Right lung (tissue), 10 donors: ENCODE measurements around the gene ALPL. TPM values are rescaled to one million over a fixed set of nuclear protein-coding genes. Genes with fewer than 3 reads are reported as not detected.
"Not testable (repeated sequence)": the region's sequence is repeated elsewhere in the genome, so short reads cannot be mapped to it uniquely, and the experiment has no call there.

ENCODE experiments used
- DNase-seq, 2 donors: peaks; one replicate each; pipeline ENCODE4 v3.0.0-alpha.2; 2013
- long read RNA-seq, 8 donors: transcript quantifications; one replicate each; lab custom pipeline, GENCODE V29; 2026
- polyA plus RNA-seq, 5 donors: library from polyadenylated mRNA; unstranded; fragments of 120-200 nt; gene quantifications; one replicate each; pipeline versions ENCODE4 v1.2.1 to v1.2.3, GENCODE V29; 2013; ENCODE audit warnings: inconsistent platforms in 1 of 5, low replicate concordance in 1 of 5; ENCODE audit not compliant: insufficient read length in 5 of 5, insufficient read depth in 1 of 5

Gene ALPL
- 1 to 10 TPM; 1.0 to 2.2 (median 1.7) TPM for polyA plus RNA-seq
- long read RNA-seq, donor 1, partial matches to known transcripts: 0 of 3 reads
- long read RNA-seq, donor 1, other reads (novel, unspliced or antisense): 0 of 3 reads
- long read RNA-seq, donor 2, partial matches to known transcripts: 0 of 2 reads
- long read RNA-seq, donor 2, other reads (novel, unspliced or antisense): 0 of 2 reads
- long read RNA-seq, donor 3: 0 reads
- long read RNA-seq, donor 4: 0 reads
- long read RNA-seq, donor 5: 0 reads
- long read RNA-seq, donor 6: 0 reads
- long read RNA-seq, donor 7: 0 reads
- long read RNA-seq, donor 8, partial matches to known transcripts: 0 of 1 reads
- long read RNA-seq, donor 8, other reads (novel, unspliced or antisense): 0 of 1 reads

- DNase-seq: no peak
These were observed at the start of gene ALPL for GRCh38 chr1:21509351-21510112. TSS of gene ALPL (plus strand) at chr1:21509423. CDS start at chr1:21554082, 44,659 bp downstream.

DNA sequence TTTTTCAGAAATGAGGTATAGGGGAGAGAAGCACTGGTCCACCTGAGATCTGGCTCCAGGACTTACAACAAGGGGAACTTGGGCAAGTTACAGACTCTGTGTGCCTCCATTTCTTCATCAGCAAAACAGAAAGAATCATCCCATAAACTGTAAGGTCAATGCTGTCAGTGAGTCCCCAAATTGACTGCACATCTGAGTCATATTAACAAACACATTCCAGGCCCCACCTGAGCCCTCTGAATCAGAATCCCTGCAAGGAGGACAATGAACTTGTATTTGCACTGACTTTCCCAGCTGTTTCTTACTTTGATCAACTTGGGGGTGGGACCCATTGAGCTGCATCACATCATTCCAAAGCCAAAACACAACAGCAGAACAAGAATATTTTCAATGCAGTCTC is 44.1 kb upstream of the ALPL start:
- DNase-seq: not testable (repeated sequence)

DNA sequence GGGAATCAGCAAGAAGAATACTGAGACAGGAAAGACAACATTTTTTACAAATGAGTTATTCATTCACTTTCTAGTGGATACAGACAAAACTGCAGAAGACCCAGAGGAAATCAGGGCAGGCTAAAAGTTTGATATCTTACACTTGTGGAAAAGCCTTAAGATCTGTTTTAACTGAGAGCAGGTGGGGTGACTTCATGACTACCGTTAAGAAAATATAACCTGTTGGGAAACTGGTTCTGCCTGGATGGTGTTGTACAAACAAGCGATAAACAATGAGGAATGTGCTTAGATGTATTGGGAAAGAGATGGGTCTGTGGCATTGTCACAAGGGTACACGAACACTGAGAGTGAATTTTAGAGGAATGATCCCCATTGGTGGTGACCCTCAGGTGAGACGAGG is 41.3 kb upstream of the ALPL start:
- DNase-seq: not testable (repeated sequence)

- no peak for DNase-seq
These were observed 40.6 kb upstream of the ALPL start for GRCh38 chr1:21468599-21468998.

DNA sequence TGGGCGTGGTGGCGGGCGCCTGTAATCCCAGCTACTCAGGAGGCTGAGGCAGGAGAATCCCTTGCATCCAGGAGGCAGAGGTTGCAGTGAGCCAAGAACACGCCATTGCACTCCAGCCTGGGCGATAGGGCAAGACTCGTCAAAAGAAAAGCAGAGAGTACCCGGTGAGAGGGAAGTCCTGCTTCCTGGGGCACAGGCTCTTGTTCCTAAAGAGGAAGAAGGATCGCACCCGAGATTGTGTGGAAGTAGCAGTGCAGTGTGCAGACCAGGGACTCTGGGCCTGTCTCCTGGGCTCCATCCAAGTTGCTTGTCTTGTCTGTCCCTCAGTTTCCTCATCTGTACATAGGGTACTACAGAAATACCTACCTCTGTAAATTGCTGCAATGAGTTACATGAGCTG is 39.6 kb upstream of the ALPL start:
- no peak for DNase-seq

GRCh38 chr1:21472861-21473260 is 36.4 kb upstream of the ALPL start:
- no peak for DNase-seq

GRCh38 chr1:21478356-21478755 is 30.9 kb upstream of the ALPL start:
- DNase-seq: no peak

DNA sequence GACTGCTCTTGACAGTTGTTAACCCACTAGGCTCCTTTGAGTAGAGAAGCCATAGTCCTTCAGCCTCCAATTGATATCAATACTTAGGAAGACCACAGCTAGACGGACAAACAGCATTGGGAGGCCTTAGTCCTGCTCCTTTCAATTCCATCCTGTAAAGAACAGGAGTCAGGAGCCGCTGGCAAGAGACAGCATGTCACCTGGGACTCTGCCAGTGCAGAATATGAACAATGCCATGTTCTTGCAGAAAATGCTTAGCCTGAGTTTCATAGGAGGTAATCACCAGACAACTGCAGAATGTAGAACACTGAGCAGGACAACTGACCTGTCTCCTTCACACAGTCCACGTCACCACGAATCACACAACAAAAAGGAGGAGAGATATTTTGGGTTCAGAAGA is 25.3 kb upstream of the ALPL start:
- not testable (repeated sequence) for DNase-seq

GRCh38 chr1:21489146-21489545 is 20.1 kb upstream of the ALPL start:
- DNase-seq: no peak

DNA sequence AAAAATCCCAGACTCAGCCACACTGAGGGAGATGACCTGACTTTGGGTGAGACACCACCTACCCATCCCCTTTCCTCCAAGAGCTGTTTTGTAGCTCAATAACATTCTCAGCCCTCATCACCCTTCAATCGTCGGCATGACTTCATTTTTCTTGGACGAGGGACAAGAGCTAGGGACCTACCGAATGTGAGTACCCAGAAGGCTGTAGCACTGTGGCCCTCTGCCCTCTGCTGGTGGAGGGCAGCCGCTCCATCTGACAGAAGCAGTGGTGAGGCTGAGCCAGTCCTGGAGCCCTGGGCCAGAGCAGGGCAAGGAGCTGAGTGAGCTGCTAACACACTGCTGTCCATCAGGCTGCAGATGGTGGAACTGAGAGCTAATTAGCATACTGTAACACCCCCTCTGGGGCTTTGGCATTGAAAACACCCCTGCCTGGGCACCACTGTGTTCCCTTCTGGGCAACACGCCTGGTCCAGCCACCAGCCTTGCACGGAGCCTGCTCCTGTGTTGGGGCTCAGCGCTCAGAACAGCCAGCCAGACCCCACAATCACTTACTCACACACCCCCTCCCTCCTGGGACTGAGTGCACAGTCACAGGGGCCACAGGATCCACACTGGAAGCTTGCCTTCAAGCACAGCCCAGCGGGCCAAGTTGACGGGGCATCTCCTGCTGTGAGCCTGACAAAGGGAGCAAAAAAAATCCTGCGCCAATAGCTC is 18.3 kb upstream of the ALPL start:
- no peak for DNase-seq

- peak; percentile 49 to 62 for DNase-seq
These were observed 17.5 kb upstream of the ALPL start for GRCh38 chr1:21491488-21492355.

DNA sequence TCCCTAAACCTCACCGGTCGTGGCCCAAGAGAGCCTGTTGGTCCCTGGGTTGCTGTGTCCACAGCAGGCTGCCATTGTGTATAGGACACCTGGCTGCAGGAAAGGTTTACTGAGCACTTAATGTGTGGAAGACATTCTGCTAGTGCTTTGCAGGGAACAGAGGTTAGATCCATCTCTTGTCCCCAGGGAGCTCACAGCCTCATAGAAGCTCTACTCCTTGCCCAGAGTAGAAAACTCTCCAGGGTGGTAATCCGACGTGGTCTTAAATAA is 16.9 kb upstream of the ALPL start:
- DNase-seq: no peak

- DNase-seq: no peak
These were observed 15.0 kb upstream of the ALPL start for GRCh38 chr1:21494196-21494595.

- DNase-seq: no peak
These were observed 13.9 kb upstream of the ALPL start for GRCh38 chr1:21495225-21495820.

DNA sequence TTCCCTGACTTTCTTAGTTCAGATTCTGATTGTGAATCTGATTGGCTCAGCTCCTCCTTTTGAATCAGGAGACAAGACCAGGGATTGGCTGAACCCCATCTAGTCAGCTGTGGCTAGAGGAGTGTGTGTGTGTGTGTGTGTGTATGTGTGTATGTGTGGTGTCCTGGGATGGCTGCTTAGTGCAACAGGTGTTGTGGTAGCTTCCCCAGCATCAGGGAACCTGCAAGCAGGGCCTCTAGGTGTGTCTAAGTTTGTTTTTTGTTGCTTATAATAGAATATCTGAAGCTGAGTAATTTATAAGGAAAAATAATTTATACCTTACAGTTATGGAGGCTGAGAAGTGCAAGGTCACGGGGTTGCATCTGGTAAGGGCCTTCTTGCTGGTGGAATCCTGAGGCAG is 13.2 kb upstream of the ALPL start:
- no peak for DNase-seq

DNA sequence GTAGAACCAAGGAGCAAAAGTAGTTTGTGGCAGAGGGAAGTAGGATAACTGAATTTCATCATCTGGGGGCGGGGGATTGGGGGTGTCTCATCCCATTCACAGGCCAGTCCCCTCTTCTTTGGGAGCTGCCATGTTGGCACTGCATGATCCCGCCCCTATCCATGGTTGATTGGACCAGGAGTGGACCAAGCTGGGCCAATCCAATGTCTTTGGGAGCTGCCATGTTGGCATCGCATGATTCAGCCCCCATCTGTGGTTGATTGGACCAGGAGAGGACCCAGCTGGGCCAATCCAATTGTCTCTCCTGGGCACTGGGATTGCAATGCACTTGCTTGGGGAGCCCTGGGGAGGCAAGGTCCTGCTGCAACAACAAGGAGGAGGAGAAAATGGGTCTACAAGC is 12.3 kb upstream of the ALPL start:
- DNase-seq: no peak

- no peak for DNase-seq
These were observed 11.7 kb upstream of the ALPL start for GRCh38 chr1:21497466-21498061.

GRCh38 chr1:21499283-21499950 is 9.8 kb upstream of the ALPL start:
- no peak for DNase-seq

DNA sequence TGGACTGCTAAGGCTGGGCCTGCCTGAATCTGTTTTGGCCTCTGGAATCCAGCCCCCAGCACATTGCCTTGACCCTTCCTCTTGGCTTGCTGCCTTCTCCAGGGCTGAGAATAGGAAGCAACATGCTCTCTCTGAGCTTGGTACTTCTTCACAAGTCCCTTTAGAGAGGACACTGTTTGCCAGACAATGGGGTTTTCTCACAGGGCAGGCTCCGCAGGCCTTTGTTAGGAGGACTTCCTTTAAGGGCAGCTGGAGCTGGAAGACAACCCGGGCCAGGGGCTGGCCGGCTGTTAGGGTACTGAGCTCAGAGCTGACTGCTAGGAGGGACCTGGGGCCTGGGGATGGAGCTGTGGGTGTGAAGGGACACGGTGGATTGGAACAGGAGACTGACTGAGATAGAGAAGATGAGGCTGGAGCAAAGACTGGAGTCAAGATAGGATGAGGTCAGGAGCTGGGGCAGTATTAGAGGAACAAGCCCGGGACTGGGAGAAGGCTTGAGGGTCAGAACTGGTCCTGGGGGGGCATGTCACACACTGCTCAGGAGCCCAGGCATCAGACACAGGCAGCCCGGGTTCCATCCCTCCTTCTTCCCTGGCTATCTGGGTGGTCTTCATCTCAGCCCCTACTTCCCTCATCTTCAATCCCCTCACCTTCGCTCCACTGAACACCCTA is 5.4 kb upstream of the ALPL start:
- DNase-seq: no peak

- no peak for DNase-seq
These were observed 2.4 kb upstream of the ALPL start for GRCh38 chr1:21506804-21507203.
